ENCODE results near the gene CFAP221. TPM values are rescaled to one million over a fixed set of nuclear protein-coding genes. Genes with fewer than 3 reads are reported as not detected.

The CFAP221 gene
- total and polyA plus RNA-seq, 2 donors (not counting 3 experiments of a cell fraction or from before 2014, with no cell fraction given): 0.06 TPM; not detected in 1

GRCh38 chr2:119638246-119638645, 94.0 kb downstream of the CFAP221 start:
- no TSS peak for BruUV-seq (replicated peaks)
- Histone ChIP-seq H3K9me3 (replicated peaks; ENCODE audit: control insufficient read depth, insufficient read depth, low read length) (no peaks in the 10 kb centered on the region), H3K36me3 (ENCODE audit: control insufficient read depth in 2 of 2, extremely low read depth in 1 of 2, insufficient read depth in 2 of 2, low read length in 2 of 2) (no peaks in the 10 kb centered on the region), H2AFZ (ENCODE audit: low read depth, low read length) (no peak overlapping the region), H3K4me2 (ENCODE audit: insufficient read depth, low read length) (no peak overlapping the region), H3K4me1 (ENCODE audit: control insufficient read depth, extremely low read depth, insufficient read depth, low read length) (peaks cover 2% of the 10 kb centered on the region), H3K27ac (ENCODE audit: insufficient read depth, low read depth, low read length) (no peak overlapping the region), H3K9ac (replicated peaks; ENCODE audit: extremely low read depth, insufficient read depth, low read length) (no peak overlapping the region), H3K4me3 (replicated peaks in 1 of 3; ENCODE audit: insufficient read depth in 1 of 3, low read depth in 1 of 3, low read length in 3 of 3) (no peak overlapping the region), H3K79me2 (ENCODE audit: control insufficient read depth, insufficient read depth, low read length) (no peaks in the 10 kb centered on the region), H3K9me1 (replicated peaks; ENCODE audit: control insufficient read depth, extremely low read depth, insufficient read depth, low read length) (no peaks in the 10 kb centered on the region), H4K20me1 (replicated peaks; ENCODE audit: control insufficient read depth, extremely low read depth, insufficient read depth, low read length) (no peaks in the 10 kb centered on the region), H3K27me3 (ENCODE audit: control insufficient read depth in 2 of 2, insufficient read depth in 2 of 2, low read length in 2 of 2) (peaks cover 2 to 5% of the 10 kb centered on the region in 2 experiments)
- CTCF ChIA-PET: interaction anchor here (1.1 to 1.4 kb wide), 3 partner anchors 13 to 537 kb away, joined by 3 to 5 read pairs (median 3); no protein-coding TSS in a partner anchor
- TF ChIP-seq JUN (IDR thresholded peaks at IDR 0.05; ENCODE audit: borderline replicate concordance, insufficient read depth, insufficient read length, low read depth) (no peak), EZH2 (IDR thresholded peaks at IDR 0.05; ENCODE audit: borderline replicate concordance, low read depth, low read length, severe bottlenecking) (no peak), CTCF (IDR thresholded peaks at IDR 0.05; ENCODE audit: extremely low read depth in 1 of 2, insufficient read depth in 1 of 2, low read depth in 1 of 2, low read length in 2 of 2) (no peak), POLR2AphosphoS5 (IDR thresholded peaks at IDR 0.05; ENCODE audit: insufficient read depth, low read depth, low read length) (no peak), POLR2A (IDR thresholded peaks at IDR 0.05; ENCODE audit: low read depth, low read length) (no peak), MAX (IDR thresholded peaks at IDR 0.05; ENCODE audit: insufficient read depth, insufficient read length) (no peak), MYC (IDR thresholded peaks at IDR 0.05; ENCODE audit: low read depth, low read length) (no peak)
- POLR2A ChIA-PET: no interaction called here
- FAIRE-seq (no peak), DNase-seq (ENCODE audit: low read depth, low spot score) (no peak)
- intact Hi-C loops (cut with micrococcal nuclease): no loop called here
- dilution Hi-C loops (cut with MboI; ENCODE audit: extremely low pct_ligation_motif_present, low sequenced_read_pairs): no loop called here

All from endothelial cell of umbilical vein (primary cell).